ENCODE results near the gene MLXIPL. TPM values are rescaled to one million over a fixed set of nuclear protein-coding genes. Genes with fewer than 3 reads are reported as not detected.
"Not testable (repeated sequence)": the region's sequence is repeated elsewhere in the genome, so short reads cannot be mapped to it uniquely, and the experiment has no call there.

Gene MLXIPL
- total RNA-seq, 1 donor from 2014 or later: not detected

GRCh38 chr7:73645643-73646174 is 21.4 kb upstream of the MLXIPL start:
- no peak for DNase-seq (ENCODE audit: low read depth in 2 of 2)

GRCh38 chr7:73644688-73645286 is 20.5 kb upstream of the MLXIPL start:
- DNase-seq (ENCODE audit: low read depth in 2 of 2): no peak

GRCh38 chr7:73642834-73643233 is 18.5 kb upstream of the MLXIPL start:
- no peak for DNase-seq (ENCODE audit: low read depth in 2 of 2)

- no peak for DNase-seq (ENCODE audit: low read depth in 2 of 2)
Observed at GRCh38 chr7:73638911-73639310, 14.6 kb upstream of the MLXIPL start.

GRCh38 chr7:73635428-73636200 is 11.3 kb upstream of the MLXIPL start:
- no peak for DNase-seq (ENCODE audit: low read depth in 2 of 2)

- no peak for DNase-seq (ENCODE audit: low read depth in 2 of 2)
Observed at GRCh38 chr7:73633844-73634243, 9.5 kb upstream of the MLXIPL start.

- no peak for DNase-seq (ENCODE audit: low read depth in 2 of 2)
Observed at GRCh38 chr7:73633323-73633722, 9.0 kb upstream of the MLXIPL start.

- DNase-seq (ENCODE audit: low read depth in 2 of 2): no peak
Observed at GRCh38 chr7:73631558-73631957, 7.2 kb upstream of the MLXIPL start.

GRCh38 chr7:73628504-73628903 is 4.2 kb upstream of the MLXIPL start:
- no peak for DNase-seq (ENCODE audit: low read depth in 2 of 2)

- DNase-seq (ENCODE audit: low read depth in 2 of 2): no peak
Observed at GRCh38 chr7:73626814-73627213, 2.5 kb upstream of the MLXIPL start.

- no peak for DNase-seq (ENCODE audit: low read depth in 2 of 2)
Observed at GRCh38 chr7:73625276-73625675, 954 bp upstream of the MLXIPL start.

GRCh38 chr7:73624669-73625001 is 313 bp upstream of the MLXIPL start:
- DNase-seq (ENCODE audit: low read depth in 2 of 2): no peak

- no peak for DNase-seq (ENCODE audit: low read depth in 2 of 2)
Observed at GRCh38 chr7:73622909-73623797, 1.2 kb downstream of the MLXIPL start.

GRCh38 chr7:73622527-73622908 is 1.8 kb downstream of the MLXIPL start:
- DNase-seq (ENCODE audit: low read depth in 2 of 2): no peak

- no peak for DNase-seq (ENCODE audit: low read depth in 2 of 2)
Observed at GRCh38 chr7:73621168-73622063, 2.9 kb downstream of the MLXIPL start.

- not testable (repeated sequence) for DNase-seq (ENCODE audit: low read depth in 2 of 2)
Observed at GRCh38 chr7:73619394-73619793, 4.9 kb downstream of the MLXIPL start.

GRCh38 chr7:73618538-73618937 is 5.8 kb downstream of the MLXIPL start:
- DNase-seq (ENCODE audit: low read depth in 2 of 2): no peak

- not testable (repeated sequence) for DNase-seq (ENCODE audit: low read depth in 2 of 2)
Observed at GRCh38 chr7:73617520-73617919, 6.8 kb downstream of the MLXIPL start.

- peak in 1 of 2 donors; percentile 13 for DNase-seq (ENCODE audit: low read depth in 2 of 2)
Observed at GRCh38 chr7:73615886-73616285, 8.4 kb downstream of the MLXIPL start.

- not testable (repeated sequence) for DNase-seq (ENCODE audit: low read depth in 2 of 2)
Observed at GRCh38 chr7:73614937-73615336, 9.4 kb downstream of the MLXIPL start.
